Fibroblast of the aortic adventitia (primary cell): ENCODE measurements around the gene RHOT1. TPM values are rescaled to one million over a fixed set of nuclear protein-coding genes. Genes with fewer than 3 reads are reported as not detected.
"Not testable (repeated sequence)": the region's sequence is repeated elsewhere in the genome, so short reads cannot be mapped to it uniquely, and the experiment has no call there.

Experiments
- DNase-seq: peaks from one replicate; pipeline ENCODE4 v3.0.0-alpha.2; 2010; ENCODE audit warnings: low read depth
- H3K4me3 ChIP-seq: 2 replicates; pipeline ENCODE4 v1.5.1; 2011; ENCODE audit warnings: low read depth, mild to moderate bottlenecking, control low read depth, low read length, moderate library complexity
- CTCF ChIP-seq: IDR thresholded peaks from 2 replicates; pipeline ENCODE4 v1.5.1; 2011; ENCODE audit warnings: mild to moderate bottlenecking, low read length, control low read depth, inconsistent platforms; ENCODE audit not compliant: insufficient read depth
- total RNA-seq: library from RNA; depleted of rRNA; stranded (reverse); fragments of >200 nt; gene quantifications from 2 replicates; pipeline ENCODE4 v1.2.3, GENCODE V29; 2012; ENCODE audit warnings: low replicate concordance

The RHOT1 gene
- total RNA-seq, 1 donor = 50.5 TPM

GRCh38 chr17:32116937-32117336, 25.4 kb upstream of the RHOT1 start:
- no peak overlapping the region for H3K4me3 ChIP-seq
- TF ChIP-seq CTCF = no peak
- DNase-seq = no peak

- TF ChIP-seq CTCF = no peak
- DNase-seq = no peak
- no peak overlapping the region for H3K4me3 ChIP-seq
Measured at GRCh38 chr17:32117399-32117798, 24.9 kb upstream of the RHOT1 start.

GRCh38 chr17:32118088-32118487, 24.2 kb upstream of the RHOT1 start:
- DNase-seq, H3K4me3 ChIP-seq: not testable (repeated sequence)

- DNase-seq = no peak
- H3K4me3 ChIP-seq = no peak overlapping the region
- no peak for TF ChIP-seq CTCF
Measured at GRCh38 chr17:32118835-32119234, 23.5 kb upstream of the RHOT1 start.

GRCh38 chr17:32120141-32120540, 22.2 kb upstream of the RHOT1 start:
- TF ChIP-seq CTCF = no peak
- no peak for DNase-seq
- no peak overlapping the region for H3K4me3 ChIP-seq

- H3K4me3 ChIP-seq = no peak overlapping the region
- TF ChIP-seq CTCF = no peak
- DNase-seq = no peak
Measured at GRCh38 chr17:32120716-32121115, 21.6 kb upstream of the RHOT1 start.

- H3K4me3 ChIP-seq = no peak overlapping the region
- no peak for TF ChIP-seq CTCF
- no peak for DNase-seq
Measured at GRCh38 chr17:32123782-32124181, 18.5 kb upstream of the RHOT1 start.
